Measurements from ENCODE around the gene TMEM198.
A peak's percentile ranks its signal among the peaks of the same experiment; 100 is the strongest.

TMEM198 gene

DNA sequence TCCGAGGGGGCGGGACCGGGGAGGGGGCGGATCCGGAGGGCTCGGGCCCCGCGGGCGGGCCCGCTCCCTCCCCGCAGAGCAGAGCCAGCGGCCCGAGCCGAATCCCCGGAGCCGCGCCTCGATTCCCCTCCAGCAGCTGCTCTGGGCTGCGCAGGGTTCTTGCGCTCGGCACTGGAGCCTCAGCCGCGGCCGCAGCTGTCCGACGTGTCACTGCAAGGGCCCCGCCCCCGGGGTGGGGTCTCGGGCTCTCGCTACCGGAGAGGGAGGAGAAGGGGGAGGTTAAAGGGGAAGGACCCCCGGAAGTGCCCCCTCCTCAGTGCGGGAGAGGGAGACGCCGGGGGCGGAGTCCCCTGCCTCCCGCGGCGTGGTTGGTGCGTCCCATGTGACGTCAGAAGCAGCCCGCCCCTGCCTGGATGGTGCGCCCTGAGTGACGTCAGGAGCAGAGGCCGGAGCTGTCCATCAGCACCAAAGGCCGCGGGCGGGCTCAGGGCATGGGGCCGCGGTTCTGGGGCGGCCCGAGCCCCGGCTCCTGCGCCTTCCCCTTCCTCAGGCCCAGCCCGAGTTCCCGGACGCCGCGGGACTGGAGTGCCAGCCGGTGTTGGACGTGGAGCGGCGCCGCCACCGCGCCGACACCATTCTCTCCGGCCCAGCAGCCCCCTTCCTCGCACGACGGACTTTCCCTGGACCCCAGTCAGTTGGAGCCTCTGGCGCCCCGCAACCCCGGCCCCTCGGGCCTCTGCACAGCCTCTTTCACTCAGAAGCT is at the start of gene TMEM198, which contains the start of gene CHPF:
TMEM198 (plus strand) TSS at position 433 of the 763 bp plus-strand sequence. CDS start 700 bp downstream, outside the sequence.
CHPF (minus strand) TSS at position 214 of the 763 bp plus-strand sequence. CDS start 271 bp downstream, outside the sequence.
- peak; percentile 87 to 100 (median 98) for DNase-seq

GRCh38 chr2:219494952-219495530 is 48.8 kb upstream of the TMEM198 start:
- peak in 6 of 56 donors; percentile 12 to 52 (median 36) for DNase-seq

- peak in 51 of 56 donors; percentile 5 to 85 (median 42) for DNase-seq
These were observed 48.2 kb upstream of the TMEM198 start for GRCh38 chr2:219495531-219496122.

GRCh38 chr2:219496247-219496824 is 47.5 kb upstream of the TMEM198 start:
- no peak for DNase-seq

DNA sequence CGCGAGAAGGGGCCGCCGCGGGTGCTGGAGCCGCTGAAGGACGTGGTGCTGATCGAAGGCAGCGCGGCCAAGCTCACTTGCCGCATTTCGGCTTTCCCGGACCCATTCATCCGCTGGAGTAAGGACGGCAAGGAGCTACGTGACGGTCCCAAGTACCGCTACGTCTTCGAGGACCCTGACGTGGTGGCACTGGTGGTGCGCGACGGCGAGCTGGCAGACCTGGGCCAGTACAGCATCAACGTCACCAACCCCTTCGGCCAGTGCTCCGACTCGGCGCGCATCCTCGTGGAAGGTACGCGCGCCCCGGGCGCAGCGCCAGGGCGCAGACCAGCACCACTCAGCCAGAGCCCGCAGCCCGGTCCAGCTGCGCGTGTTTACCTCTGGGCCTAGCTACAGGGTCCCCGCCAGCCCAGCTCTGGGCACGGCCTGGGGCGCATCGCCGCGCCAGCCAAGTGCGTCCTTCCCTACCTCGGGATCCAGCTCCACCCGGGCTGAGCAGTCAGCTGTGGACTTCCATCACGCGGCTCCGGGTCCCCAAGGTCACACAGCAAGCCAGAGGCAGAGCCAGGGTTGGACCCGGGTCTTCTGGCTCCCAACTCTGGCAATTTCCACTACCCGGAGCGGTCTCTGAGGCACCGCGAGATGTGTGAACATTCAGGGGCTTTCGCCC is 46.9 kb upstream of the TMEM198 start:
- DNase-seq = peak in 2 of 56 donors; percentile 4 to 40

- DNase-seq = peak in 19 of 56 donors; percentile 15 to 56 (median 33)
These were observed 46.1 kb upstream of the TMEM198 start for GRCh38 chr2:219497495-219498279.

DNA sequence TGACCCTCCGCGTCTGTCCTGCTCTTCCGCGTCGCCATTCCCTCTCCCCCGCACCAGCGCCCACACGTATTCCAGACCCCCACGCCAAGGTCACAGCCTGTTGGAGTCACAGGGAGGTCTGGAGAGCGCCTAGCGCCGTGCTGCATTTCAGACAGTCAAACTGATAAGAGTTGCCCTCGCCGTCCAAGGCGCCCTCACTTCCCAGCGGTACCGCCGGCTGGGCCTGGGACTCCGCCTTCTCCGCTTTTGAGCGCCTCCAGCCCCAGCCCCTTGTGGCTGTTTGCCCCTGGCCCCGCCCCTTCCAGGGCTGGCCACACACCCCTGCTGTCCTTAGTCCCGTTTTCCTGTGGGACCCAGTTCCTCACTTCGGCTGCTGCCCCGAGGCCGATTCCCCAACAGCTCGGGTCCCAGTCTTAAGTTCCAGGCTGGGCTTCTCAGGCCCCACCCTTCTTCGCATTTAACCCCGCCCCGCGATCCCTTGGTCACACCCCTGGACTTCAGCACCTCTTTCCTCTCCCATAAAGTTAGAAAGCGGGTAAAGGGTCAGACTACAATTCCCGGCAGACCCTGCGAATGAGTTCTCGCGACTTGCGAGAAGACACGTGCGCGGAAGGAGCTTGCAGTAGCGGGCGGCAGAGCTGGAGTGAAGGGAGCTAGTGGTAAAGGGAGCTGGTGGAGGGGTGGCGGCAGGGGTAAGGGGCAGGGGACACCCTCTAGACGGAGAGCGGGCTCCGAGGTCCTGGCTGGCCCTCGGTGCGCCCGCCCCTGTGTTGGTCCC is 45.4 kb upstream of the TMEM198 start, which contains the start of gene GMPPA:
GMPPA (plus strand) TSS at position 612 of the 778 bp plus-strand sequence. CDS start 1,085 bp downstream, outside the sequence.
- peak; percentile 37 to 97 (median 86) for DNase-seq

- no peak for DNase-seq
These were observed 44.8 kb upstream of the TMEM198 start for GRCh38 chr2:219499058-219499307.

- no peak for DNase-seq
These were observed 44.3 kb upstream of the TMEM198 start for GRCh38 chr2:219499555-219499954.

DNA sequence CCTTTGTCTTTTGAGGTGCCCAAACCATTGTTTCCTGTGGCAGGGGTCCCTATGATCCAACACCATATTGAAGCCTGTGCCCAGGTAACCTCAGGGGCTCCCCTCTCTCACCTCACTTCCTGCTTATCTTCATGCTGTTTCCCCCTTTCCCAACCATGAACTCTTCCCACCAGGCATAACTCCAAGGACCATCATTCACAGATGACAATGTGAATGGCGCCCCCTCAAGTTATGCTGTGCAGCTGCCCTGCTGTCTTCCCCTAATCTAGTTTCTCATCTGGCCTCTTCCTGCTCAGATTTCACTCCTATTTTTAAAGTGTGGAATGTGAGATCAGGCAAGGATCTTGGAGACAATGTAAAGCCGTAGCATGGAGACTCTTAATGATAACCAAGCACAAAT is 43.7 kb upstream of the TMEM198 start:
- DNase-seq = no peak

DNA sequence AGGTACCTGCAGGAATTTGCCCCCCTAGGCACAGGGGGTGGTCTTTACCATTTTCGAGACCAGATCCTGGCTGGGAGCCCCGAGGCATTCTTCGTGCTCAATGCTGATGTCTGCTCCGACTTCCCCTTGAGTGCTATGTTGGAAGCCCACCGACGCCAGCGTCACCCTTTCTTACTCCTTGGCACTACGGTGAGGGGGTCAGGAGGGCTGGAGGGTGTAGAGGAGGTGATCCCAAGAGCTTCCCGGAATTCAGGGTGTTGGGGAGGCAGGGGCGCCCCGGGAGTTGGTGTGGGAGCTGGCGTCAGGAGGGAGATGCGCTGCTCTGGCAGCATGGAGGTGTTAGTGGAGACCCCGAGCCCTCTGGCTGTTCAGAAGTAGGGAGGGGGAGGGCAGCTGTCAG is 42.0 kb upstream of the TMEM198 start:
- DNase-seq = no peak

GRCh38 chr2:219502618-219503017 is 41.2 kb upstream of the TMEM198 start:
- DNase-seq = no peak

- no peak for DNase-seq
These were observed 38.2 kb upstream of the TMEM198 start for GRCh38 chr2:219505585-219505984.

DNA sequence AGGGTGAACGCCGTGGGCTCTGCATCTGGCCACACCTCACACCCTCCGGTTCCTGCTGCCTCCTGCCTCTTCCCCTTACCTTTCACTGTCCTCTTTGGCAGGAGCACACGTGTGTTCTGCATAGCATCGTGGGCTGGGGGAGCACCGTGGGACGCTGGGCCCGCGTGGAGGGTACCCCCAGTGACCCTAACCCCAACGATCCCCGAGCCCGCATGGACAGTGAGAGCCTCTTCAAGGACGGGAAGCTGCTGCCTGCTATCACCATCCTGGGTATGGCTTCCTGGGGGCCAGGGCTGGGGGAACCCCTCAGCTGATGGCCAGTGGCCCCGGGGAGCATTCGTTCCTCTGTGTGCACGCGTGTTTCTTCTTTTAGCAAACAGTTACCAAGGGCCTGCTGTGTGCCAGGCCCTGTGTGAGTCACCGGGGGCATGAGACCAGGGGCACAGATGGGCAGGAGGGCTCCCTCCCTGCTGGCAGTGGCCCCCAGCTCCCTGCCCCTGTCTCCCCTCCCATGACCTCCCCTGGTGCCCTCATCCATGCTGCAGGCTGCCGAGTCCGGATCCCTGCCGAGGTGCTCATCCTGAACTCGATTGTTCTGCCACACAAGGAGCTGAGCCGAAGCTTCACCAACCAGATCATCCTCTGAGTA is 37.6 kb upstream of the TMEM198 start:
- DNase-seq = no peak

DNA sequence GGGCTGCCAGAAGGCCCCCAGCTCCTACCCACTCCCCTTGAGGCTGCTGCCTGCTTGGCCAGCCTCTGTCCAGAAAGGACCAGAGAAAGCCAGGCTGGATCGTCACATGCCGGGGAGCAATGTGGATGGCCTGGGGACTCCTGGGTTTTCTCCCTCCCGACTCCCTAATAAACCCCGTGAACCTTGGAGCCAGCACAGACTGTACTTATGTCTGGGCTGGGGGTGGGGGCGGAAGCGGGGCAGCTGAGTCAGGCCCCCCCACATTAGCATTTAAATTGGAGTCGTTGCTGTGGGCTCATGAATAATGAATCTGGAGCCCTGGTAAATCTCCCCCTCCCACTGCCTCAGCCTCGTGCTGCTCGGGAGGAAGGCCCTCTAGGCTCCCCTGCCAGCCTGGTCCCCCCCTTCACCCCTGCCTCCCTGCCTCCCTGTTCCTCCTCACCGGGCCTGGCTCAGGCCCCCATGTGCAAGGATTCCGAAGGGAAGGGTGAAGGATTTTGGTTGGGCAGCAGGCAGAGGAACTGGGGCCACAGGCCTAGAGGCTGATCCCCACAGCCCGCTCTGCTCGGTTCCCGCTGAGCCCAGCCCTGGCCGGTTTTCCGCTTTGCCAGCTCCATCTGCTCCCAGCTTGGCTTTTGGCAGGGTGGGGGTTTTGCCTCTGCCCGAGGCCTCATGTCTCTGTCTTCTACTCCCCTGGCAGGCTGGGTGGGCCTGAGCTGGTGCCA is 36.9 kb upstream of the TMEM198 start:
- DNase-seq = peak in 4 of 56 donors; percentile 13 to 24 (median 20)

- no peak for DNase-seq
These were observed 36.0 kb upstream of the TMEM198 start for GRCh38 chr2:219507581-219508443.

DNA sequence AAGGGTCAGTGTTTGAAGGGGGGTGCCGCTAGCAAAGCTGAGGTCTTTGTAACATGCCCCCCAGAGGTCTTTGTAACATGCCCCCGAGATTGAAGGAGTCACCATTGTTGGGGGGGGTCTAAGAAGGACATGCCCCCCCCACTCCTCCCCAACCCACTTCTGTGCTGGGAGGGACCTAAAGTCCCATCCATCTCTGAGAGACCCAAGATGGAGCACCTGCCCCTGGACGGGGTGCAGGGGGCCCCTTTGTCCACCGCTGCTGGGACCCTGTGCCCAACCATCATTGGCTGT is 35.4 kb upstream of the TMEM198 start:
- no peak for DNase-seq
